HepG2 (cell line): Measurements from ENCODE around the gene CYP46A1. TPM values are rescaled to one million over a fixed set of nuclear protein-coding genes. Genes with fewer than 3 reads are reported as not detected.

Source experiments
- ATAC-seq: fragments of 200-7000 bp; cut with Tn5 transposase; 3 replicates; pipeline ENCODE4 v1.9.1; 2020; ENCODE audit warnings: mild to moderate bottlenecking, moderate library complexity
- BruUV-seq: library from RNA; stranded (reverse); fragments of 400-500 nt; replicated peaks from 2 replicates; lab custom pipeline; 2021; lab: Mats Ljungman, UMichigan
- CTCF ChIA-PET: fragments of 300-600 bp; formaldehyde crosslinking; extraction: SDS; loops from one replicate; lab custom pipeline; 2021; ENCODE audit warnings: low total read pairs, inconsistent platforms, low intra/inter-chr PET ratio; lab: Yijun Ruan, JAX
- POLR2A ChIA-PET: fragments of 350-600 bp; sonication (Branson Sonifier 250); formaldehyde crosslinking; loops from one replicate; lab custom pipeline; 2020; ENCODE audit warnings: antibody characterized with exemption, inconsistent platforms; lab: Yijun Ruan, JAX
- DNase-seq: peaks from one replicate; pipeline ENCODE4 v3.0.0-alpha.2; 2015; ENCODE audit warnings: low spot score
- FAIRE-seq: peaks from 3 replicates; lab custom pipeline; 2011; peaks lifted over from hg19 to GRCh38; lab: Jason Lieb, UNC
- H2AFZ ChIP-seq: one replicate; pipeline ENCODE4 v1.6.1; 2011; ENCODE audit warnings: low read length, inconsistent platforms
- H3K27ac ChIP-seq: fragments of 300-600 bp; 3 replicates; pipeline ENCODE4 v1.8.0; 2011; ENCODE audit warnings: mixed run types, mild to moderate bottlenecking, mixed read lengths, low read length, inconsistent platforms; ENCODE audit not compliant: insufficient read depth; ENCODE audit errors: extremely low read length
- H3K27me3 ChIP-seq, 2 experiments: fragments of 200-600 bp in 1 of 2; 2 replicates in 1 of 2; 3 replicates in 1 of 2; pipeline versions ENCODE4 v1.6.0 to v1.8.0; 2011; ENCODE audit warnings: low read length in 2 of 2, mild to moderate bottlenecking in 2 of 2, moderate library complexity in 2 of 2, inconsistent platforms in 1 of 2; ENCODE audit not compliant: insufficient read depth in 2 of 2, control insufficient read depth in 1 of 2
- H3K36me3 ChIP-seq, 2 experiments: fragments of 200-600 bp in 1 of 2; replicated peaks in 1 of 2; 2 replicates in 1 of 2; 3 replicates in 1 of 2; pipeline versions ENCODE4 v1.5.1 to v1.8.0; 2011; ENCODE audit warnings: low read length in 2 of 2, inconsistent platforms in 1 of 2; ENCODE audit not compliant: insufficient read depth in 2 of 2, control insufficient read depth in 1 of 2
- H3K4me1 ChIP-seq: 2 replicates; pipeline ENCODE4 v1.5.1; 2012; ENCODE audit warnings: low read length, inconsistent platforms; ENCODE audit not compliant: insufficient read depth
- H3K4me2 ChIP-seq: 2 replicates; pipeline ENCODE4 v1.6.0; 2011; ENCODE audit warnings: low read depth, low read length, inconsistent platforms
- H3K4me3 ChIP-seq, 3 experiments: fragments of 200-600 bp in 1 of 3; sonication (generic), shearing (Covaris generic) in 1 of 3; replicated peaks in 1 of 3; 2 replicates each; pipeline ENCODE4 v1.5.1; 2011 to 2016; ENCODE audit warnings: low read length in 3 of 3, inconsistent platforms in 2 of 3, low read depth in 2 of 3, mild to moderate bottlenecking in 2 of 3, control low read depth in 1 of 3, mixed read lengths in 1 of 3; ENCODE audit not compliant: insufficient read depth in 1 of 3
- H3K79me2 ChIP-seq: one replicate; pipeline ENCODE4 v1.6.1; 2011; ENCODE audit warnings: low read length, inconsistent platforms; ENCODE audit not compliant: insufficient read depth
- H3K9ac ChIP-seq: 2 replicates; pipeline ENCODE4 v1.6.0; 2011; ENCODE audit warnings: mild to moderate bottlenecking, low read depth, low read length, inconsistent platforms; ENCODE audit not compliant: insufficient read depth
- H3K9me3 ChIP-seq: 2 replicates; pipeline ENCODE4 v1.5.1; 2012; ENCODE audit warnings: mild to moderate bottlenecking, low read length
- H4K20me1 ChIP-seq: 2 replicates; pipeline ENCODE4 v1.6.0; 2011; ENCODE audit warnings: inconsistent platforms, mild to moderate bottlenecking, low read length, moderate library complexity; ENCODE audit not compliant: insufficient read depth
- GATAD1 ChIP-seq: IDR thresholded peaks from 2 replicates; pipeline ENCODE4 v1.6.1; 2016; ENCODE audit warnings: missing genetic modification reagents, missing compliant biosample characterization
- RNF2 ChIP-seq: fragments of 450-650 bp; conservative IDR thresholded peaks from 2 replicates; pipeline ENCODE4 v1.6.1; 2016; ENCODE audit warnings: low read depth
- SOX6 ChIP-seq, 2 experiments: fragments of 450-650 bp in 1 of 2; sonication (generic) in 1 of 2; formaldehyde crosslinking in 1 of 2; IDR thresholded peaks; 2 replicates each; pipeline versions ENCODE4 v1.4.0 to v1.6.1; 2017 to 2020; ENCODE audit warnings: antibody characterized with exemption in 1 of 2, mild to moderate bottlenecking in 1 of 2, missing genetic modification reagents in 1 of 2
- ZBTB1 ChIP-seq: sonication (generic); formaldehyde crosslinking; IDR thresholded peaks from 2 replicates; pipeline ENCODE4 v1.4.0; 2020; ENCODE audit warnings: missing genetic modification reagents, borderline replicate concordance
- ZBTB8A ChIP-seq: sonication (generic); formaldehyde crosslinking; IDR thresholded peaks from 2 replicates; pipeline ENCODE4 v1.4.0; 2020; ENCODE audit warnings: mild to moderate bottlenecking, low read depth, missing genetic modification reagents, borderline replicate concordance
- ZNF343 ChIP-seq: sonication (generic); formaldehyde crosslinking; IDR thresholded peaks from 2 replicates; pipeline ENCODE4 v1.4.0; 2020; ENCODE audit warnings: mild to moderate bottlenecking, missing genetic modification reagents
- WGBS: methylation state at CpG from one replicate; pipeline ENCODE4 v1.1.6; 2017; ENCODE audit warnings: low lambda C conversion rate; 5-methylcytosine and 5-hydroxymethylcytosine counted together
- in situ Hi-C: cut with HindIII; loops from 2 replicates; pipeline ENCODE4 v1.10.0; 2017; ENCODE audit warnings: low pct_unique_long_range_greater_than_20kb; ENCODE audit not compliant: extremely low pct_ligation_motif_present
- intact Hi-C: fragments of 100-400 bp; cut with micrococcal nuclease; formaldehyde crosslinking; loops from one replicate; pipeline ENCODE4 v1.10.0; 2022; ENCODE audit not compliant: unreplicated experiment
- polyA plus RNA-seq, 8 experiments: library from polyadenylated mRNA; depleted of rRNA in 3 of 8; stranded (reverse) in 7 of 8; unstranded in 1 of 8; fragments of >200 nt; fragmentation: Illumina TruSeq in 4 of 8; extraction: Trizol in 4 of 8; gene quantifications; 2 replicates each; pipeline versions ENCODE4 v1.2.1 to v1.2.3, GENCODE V29; 2011 to 2016; ENCODE audit warnings: low read depth in 4 of 8, missing spikeins in 1 of 8, mixed read lengths in 1 of 8; ENCODE audit not compliant: insufficient read depth in 1 of 8
- total RNA-seq, 5 experiments: library from RNA; depleted of rRNA; stranded (reverse); fragments of >200 nt; fragmentation: Illumina TruSeq; extraction: Trizol; gene quantifications; 2 replicates each; pipeline ENCODE4 v1.2.3, GENCODE V29; 2016; ENCODE audit warnings: low read depth in 1 of 5
- TF ChIP-seq, protein P1 (sequence below): IDR thresholded peaks from 2 replicates; pipeline ENCODE4 v1.6.1; 2016; ENCODE audit warnings: control low read depth
- TF ChIP-seq, protein P2 (sequence below): sonication (generic); formaldehyde crosslinking; conservative IDR thresholded peaks from 2 replicates; pipeline ENCODE4 v1.4.0; 2020; ENCODE audit warnings: missing genetic modification reagents
- TF ChIP-seq, protein P3 (sequence below), 2 experiments: sonication (generic) in 1 of 2; formaldehyde crosslinking in 1 of 2; IDR thresholded peaks; 2 replicates each; pipeline versions ENCODE4 v1.6.1 to v1.9.0; 2014 to 2022; ENCODE audit warnings: antibody characterized with exemption in 1 of 2, borderline replicate concordance in 1 of 2, inconsistent platforms in 1 of 2, low read depth in 1 of 2, missing genetic modification reagents in 1 of 2
- TF ChIP-seq, protein P4 (sequence below): sonication (generic); formaldehyde crosslinking; IDR thresholded peaks from 2 replicates; pipeline ENCODE4 v1.4.0; 2020; ENCODE audit warnings: mild to moderate bottlenecking, missing genetic modification reagents

CYP46A1 gene
- total and polyA plus RNA-seq, 2 of the 13 experiments (the other 11 are each of a cell fraction or from before 2014, with no cell fraction given), result not detected

DNA sequence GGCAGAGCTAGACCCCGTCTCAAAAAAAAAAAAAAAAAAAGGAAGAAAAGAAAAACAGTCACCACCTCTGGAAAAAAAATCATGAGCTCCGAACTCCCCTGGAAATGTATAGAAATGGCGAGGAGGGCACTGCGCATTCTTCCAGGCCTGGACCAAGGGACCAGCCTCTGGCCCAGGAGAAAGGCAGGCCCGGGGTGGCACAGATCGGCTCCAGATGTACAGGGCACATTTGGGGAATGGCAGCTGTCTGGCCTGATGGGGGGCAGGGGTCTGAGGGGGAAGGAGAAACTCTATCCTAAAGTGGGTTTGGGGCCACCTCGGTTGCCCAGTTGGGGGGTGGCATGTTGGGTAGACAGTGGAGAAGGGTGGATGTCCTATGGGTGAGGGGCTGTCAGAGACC lies 63.1 kb downstream of the CYP46A1 start:
- Histone ChIP-seq H3K27ac (no peak overlapping the region), H3K9me3 (no peaks in the 10 kb centered on the region), H4K20me1 (no peaks in the 10 kb centered on the region), H3K27me3 (peaks cover 5 to 58% of the 10 kb centered on the region in 2 experiments), H3K4me3 (no peak overlapping the region), H3K36me3 (no peaks in the 10 kb centered on the region), H3K9ac (no peak overlapping the region), H3K79me2 (no peaks in the 10 kb centered on the region), H3K4me1 (no peaks in the 10 kb centered on the region), H3K4me2 (no peak overlapping the region), H2AFZ (no peak overlapping the region)
- FAIRE-seq, result no peak
- DNase-seq, result no peak
- in situ Hi-C loops, result no loop called here
- 55% methylated on average over 7 of the region's 7 CpGs for WGBS
- ATAC-seq, result no peak
- ChIA-PET POLR2A (no interaction called here), CTCF (no interaction called here)
- no TSS peak for BruUV-seq
- intact Hi-C loops, result no loop called here
- TF ChIP-seq ZBTB8A (CRISPR knock-in tag) (no peak), SOX6 (IDR thresholded peaks at IDR 0.05) (no peak), SOX6 (CRISPR knock-in tag; IDR thresholded peaks at IDR 0.05) (no peak), GATAD1 (no peak), RNF2 (no peak), ZBTB1 (no peak), ZNF343 (no peak)
- TF ChIP-seq, protein P1, sequence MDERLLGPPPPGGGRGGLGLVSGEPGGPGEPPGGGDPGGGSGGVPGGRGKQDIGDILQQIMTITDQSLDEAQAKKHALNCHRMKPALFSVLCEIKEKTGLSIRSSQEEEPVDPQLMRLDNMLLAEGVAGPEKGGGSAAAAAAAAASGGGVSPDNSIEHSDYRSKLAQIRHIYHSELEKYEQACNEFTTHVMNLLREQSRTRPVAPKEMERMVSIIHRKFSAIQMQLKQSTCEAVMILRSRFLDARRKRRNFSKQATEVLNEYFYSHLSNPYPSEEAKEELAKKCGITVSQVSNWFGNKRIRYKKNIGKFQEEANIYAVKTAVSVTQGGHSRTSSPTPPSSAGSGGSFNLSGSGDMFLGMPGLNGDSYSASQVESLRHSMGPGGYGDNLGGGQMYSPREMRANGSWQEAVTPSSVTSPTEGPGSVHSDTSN, result no peak
- TF ChIP-seq, protein P2, sequence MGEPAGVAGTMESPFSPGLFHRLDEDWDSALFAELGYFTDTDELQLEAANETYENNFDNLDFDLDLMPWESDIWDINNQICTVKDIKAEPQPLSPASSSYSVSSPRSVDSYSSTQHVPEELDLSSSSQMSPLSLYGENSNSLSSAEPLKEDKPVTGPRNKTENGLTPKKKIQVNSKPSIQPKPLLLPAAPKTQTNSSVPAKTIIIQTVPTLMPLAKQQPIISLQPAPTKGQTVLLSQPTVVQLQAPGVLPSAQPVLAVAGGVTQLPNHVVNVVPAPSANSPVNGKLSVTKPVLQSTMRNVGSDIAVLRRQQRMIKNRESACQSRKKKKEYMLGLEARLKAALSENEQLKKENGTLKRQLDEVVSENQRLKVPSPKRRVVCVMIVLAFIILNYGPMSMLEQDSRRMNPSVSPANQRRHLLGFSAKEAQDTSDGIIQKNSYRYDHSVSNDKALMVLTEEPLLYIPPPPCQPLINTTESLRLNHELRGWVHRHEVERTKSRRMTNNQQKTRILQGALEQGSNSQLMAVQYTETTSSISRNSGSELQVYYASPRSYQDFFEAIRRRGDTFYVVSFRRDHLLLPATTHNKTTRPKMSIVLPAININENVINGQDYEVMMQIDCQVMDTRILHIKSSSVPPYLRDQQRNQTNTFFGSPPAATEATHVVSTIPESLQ, result no peak
- TF ChIP-seq, protein P3, sequence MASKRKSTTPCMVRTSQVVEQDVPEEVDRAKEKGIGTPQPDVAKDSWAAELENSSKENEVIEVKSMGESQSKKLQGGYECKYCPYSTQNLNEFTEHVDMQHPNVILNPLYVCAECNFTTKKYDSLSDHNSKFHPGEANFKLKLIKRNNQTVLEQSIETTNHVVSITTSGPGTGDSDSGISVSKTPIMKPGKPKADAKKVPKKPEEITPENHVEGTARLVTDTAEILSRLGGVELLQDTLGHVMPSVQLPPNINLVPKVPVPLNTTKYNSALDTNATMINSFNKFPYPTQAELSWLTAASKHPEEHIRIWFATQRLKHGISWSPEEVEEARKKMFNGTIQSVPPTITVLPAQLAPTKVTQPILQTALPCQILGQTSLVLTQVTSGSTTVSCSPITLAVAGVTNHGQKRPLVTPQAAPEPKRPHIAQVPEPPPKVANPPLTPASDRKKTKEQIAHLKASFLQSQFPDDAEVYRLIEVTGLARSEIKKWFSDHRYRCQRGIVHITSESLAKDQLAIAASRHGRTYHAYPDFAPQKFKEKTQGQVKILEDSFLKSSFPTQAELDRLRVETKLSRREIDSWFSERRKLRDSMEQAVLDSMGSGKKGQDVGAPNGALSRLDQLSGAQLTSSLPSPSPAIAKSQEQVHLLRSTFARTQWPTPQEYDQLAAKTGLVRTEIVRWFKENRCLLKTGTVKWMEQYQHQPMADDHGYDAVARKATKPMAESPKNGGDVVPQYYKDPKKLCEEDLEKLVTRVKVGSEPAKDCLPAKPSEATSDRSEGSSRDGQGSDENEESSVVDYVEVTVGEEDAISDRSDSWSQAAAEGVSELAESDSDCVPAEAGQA (IDR thresholded peaks at IDR 0.05; ENCODE audit: low read depth), result no peak
- TF ChIP-seq, protein P3 (CRISPR knock-in tag; IDR thresholded peaks at IDR 0.05; ENCODE audit: borderline replicate concordance), result no peak
- TF ChIP-seq, protein P4, sequence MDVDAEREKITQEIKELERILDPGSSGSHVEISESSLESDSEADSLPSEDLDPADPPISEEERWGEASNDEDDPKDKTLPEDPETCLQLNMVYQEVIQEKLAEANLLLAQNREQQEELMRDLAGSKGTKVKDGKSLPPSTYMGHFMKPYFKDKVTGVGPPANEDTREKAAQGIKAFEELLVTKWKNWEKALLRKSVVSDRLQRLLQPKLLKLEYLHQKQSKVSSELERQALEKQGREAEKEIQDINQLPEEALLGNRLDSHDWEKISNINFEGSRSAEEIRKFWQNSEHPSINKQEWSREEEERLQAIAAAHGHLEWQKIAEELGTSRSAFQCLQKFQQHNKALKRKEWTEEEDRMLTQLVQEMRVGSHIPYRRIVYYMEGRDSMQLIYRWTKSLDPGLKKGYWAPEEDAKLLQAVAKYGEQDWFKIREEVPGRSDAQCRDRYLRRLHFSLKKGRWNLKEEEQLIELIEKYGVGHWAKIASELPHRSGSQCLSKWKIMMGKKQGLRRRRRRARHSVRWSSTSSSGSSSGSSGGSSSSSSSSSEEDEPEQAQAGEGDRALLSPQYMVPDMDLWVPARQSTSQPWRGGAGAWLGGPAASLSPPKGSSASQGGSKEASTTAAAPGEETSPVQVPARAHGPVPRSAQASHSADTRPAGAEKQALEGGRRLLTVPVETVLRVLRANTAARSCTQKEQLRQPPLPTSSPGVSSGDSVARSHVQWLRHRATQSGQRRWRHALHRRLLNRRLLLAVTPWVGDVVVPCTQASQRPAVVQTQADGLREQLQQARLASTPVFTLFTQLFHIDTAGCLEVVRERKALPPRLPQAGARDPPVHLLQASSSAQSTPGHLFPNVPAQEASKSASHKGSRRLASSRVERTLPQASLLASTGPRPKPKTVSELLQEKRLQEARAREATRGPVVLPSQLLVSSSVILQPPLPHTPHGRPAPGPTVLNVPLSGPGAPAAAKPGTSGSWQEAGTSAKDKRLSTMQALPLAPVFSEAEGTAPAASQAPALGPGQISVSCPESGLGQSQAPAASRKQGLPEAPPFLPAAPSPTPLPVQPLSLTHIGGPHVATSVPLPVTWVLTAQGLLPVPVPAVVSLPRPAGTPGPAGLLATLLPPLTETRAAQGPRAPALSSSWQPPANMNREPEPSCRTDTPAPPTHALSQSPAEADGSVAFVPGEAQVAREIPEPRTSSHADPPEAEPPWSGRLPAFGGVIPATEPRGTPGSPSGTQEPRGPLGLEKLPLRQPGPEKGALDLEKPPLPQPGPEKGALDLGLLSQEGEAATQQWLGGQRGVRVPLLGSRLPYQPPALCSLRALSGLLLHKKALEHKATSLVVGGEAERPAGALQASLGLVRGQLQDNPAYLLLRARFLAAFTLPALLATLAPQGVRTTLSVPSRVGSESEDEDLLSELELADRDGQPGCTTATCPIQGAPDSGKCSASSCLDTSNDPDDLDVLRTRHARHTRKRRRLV (CRISPR knock-in tag), result no peak
